Measurements from ENCODE around the gene DEFB116. TPM values are rescaled to one million over a fixed set of nuclear protein-coding genes. Genes with fewer than 3 reads are reported as not detected.

The DEFB116 gene
- total RNA-seq, 4 donors from 2014 or later: not detected

- TF ChIP-seq, protein P1, sequence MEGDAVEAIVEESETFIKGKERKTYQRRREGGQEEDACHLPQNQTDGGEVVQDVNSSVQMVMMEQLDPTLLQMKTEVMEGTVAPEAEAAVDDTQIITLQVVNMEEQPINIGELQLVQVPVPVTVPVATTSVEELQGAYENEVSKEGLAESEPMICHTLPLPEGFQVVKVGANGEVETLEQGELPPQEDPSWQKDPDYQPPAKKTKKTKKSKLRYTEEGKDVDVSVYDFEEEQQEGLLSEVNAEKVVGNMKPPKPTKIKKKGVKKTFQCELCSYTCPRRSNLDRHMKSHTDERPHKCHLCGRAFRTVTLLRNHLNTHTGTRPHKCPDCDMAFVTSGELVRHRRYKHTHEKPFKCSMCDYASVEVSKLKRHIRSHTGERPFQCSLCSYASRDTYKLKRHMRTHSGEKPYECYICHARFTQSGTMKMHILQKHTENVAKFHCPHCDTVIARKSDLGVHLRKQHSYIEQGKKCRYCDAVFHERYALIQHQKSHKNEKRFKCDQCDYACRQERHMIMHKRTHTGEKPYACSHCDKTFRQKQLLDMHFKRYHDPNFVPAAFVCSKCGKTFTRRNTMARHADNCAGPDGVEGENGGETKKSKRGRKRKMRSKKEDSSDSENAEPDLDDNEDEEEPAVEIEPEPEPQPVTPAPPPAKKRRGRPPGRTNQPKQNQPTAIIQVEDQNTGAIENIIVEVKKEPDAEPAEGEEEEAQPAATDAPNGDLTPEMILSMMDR (IDR thresholded peaks at IDR 0.05): no peak
- TF ChIP-seq POLR2A (IDR thresholded peaks at IDR 0.05): no peak
- 80% methylated on average over 20 of the region's 20 CpGs for WGBS, 2 donors
- intact Hi-C loops (cut with DNase I; ENCODE audit: low total_unique reads): no loop called here
- no peak overlapping the region for H3K4me3 ChIP-seq (ENCODE audit: low read depth, poor library complexity, severe bottlenecking)
- no peak for DNase-seq (ENCODE audit: low spot score in 2 of 2)
These were observed 33.9 kb downstream of the DEFB116 start for GRCh38 chr20:31274441-31274840.

- intact Hi-C loops (cut with DNase I; ENCODE audit: low total_unique reads): no loop called here
- WGBS, 2 donors: 68 to 82% methylated on average over 6 of the region's 6 CpGs
- TF ChIP-seq POLR2A (IDR thresholded peaks at IDR 0.05): no peak
- TF ChIP-seq, protein P1 (IDR thresholded peaks at IDR 0.05): no peak
- no peak for DNase-seq (ENCODE audit: low spot score in 2 of 2)
- H3K4me3 ChIP-seq (ENCODE audit: low read depth, poor library complexity, severe bottlenecking): no peak overlapping the region
These were observed 48.0 kb downstream of the DEFB116 start for GRCh38 chr20:31260326-31260932.

GRCh38 chr20:31257364-31257763 lies 51.0 kb downstream of the DEFB116 start, which contains the start of gene DEFB115:
Gene DEFB115, plus strand, starts transcription at chr20:31257664. Its CDS starts 0 bp downstream, at chr20:31257664.
- whole genome bisulfite sequencing, 2 donors: 48 to 50% methylated on average over 2 of the region's 2 CpGs

GRCh38 chr20:31256959-31257358 lies 51.4 kb downstream of the DEFB116 start:
- no peak overlapping the region for H3K4me3 ChIP-seq (ENCODE audit: low read depth, poor library complexity, severe bottlenecking)
- WGBS, 2 donors: 37 to 46% methylated on average over 3 of the region's 3 CpGs
- intact Hi-C loops (cut with DNase I; ENCODE audit: low total_unique reads): no loop called here
- DNase-seq (ENCODE audit: low spot score in 2 of 2): no peak
- TF ChIP-seq POLR2A (IDR thresholded peaks at IDR 0.05): no peak
- TF ChIP-seq, protein P1 (IDR thresholded peaks at IDR 0.05): no peak

More at GRCh38 chr20:31257364-31257763, 51.0 kb downstream of the DEFB116 start, which contains the start of gene DEFB115:
- H3K4me3 ChIP-seq (ENCODE audit: low read depth, poor library complexity, severe bottlenecking): no peak within 1 kb of the TSS
- TF ChIP-seq, protein P1 (IDR thresholded peaks at IDR 0.05): no peak
- no peak for TF ChIP-seq POLR2A (IDR thresholded peaks at IDR 0.05)
- intact Hi-C loops (cut with DNase I; ENCODE audit: low total_unique reads): no loop called here
- DNase-seq (ENCODE audit: low spot score in 2 of 2): no peak

Other genes starting within 250 kb of the DEFB116 start
- gene DEFB115, start 50.9 kb downstream of the DEFB116 start, total RNA-seq: not detected
- not detected for gene DEFB118, start 60.0 kb upstream of the DEFB116 start, total RNA-seq
- not detected for gene DEFB119, start 82.0 kb upstream of the DEFB116 start, total RNA-seq
- not detected for gene DEFB121, start 97.6 kb upstream of the DEFB116 start, total RNA-seq
- not detected for gene DEFB123, start 132.0 kb upstream of the DEFB116 start, total RNA-seq
- not detected for gene DEFB124, start 166.5 kb upstream of the DEFB116 start, total RNA-seq
- 1 to 10 TPM in 3 of 4 donors, not detected in 1; 1.3 to 4.4 (median 2.9) TPM for gene REM1, start 166.7 kb upstream of the DEFB116 start, total RNA-seq
- 10 to 100 TPM; 35.0 to 51.9 (median 44.2) TPM for gene HM13, start 205.9 kb upstream of the DEFB116 start, total RNA-seq

Data from lower leg skin (tissue), 4 donors.